PFSK-1 (cell line): Measurements from ENCODE around the gene CD72.

Experiments used
- POLR2AphosphoS5 ChIP-seq: IDR thresholded peaks from 2 replicates; pipeline ENCODE4 v1.6.1; 2012; ENCODE audit warnings: low read depth, mild to moderate bottlenecking, control low read depth, low read length, moderate library complexity
- SIN3A ChIP-seq: IDR thresholded peaks from 2 replicates; pipeline ENCODE4 v1.6.1; 2012; ENCODE audit warnings: mild to moderate bottlenecking, low read length, moderate library complexity, borderline replicate concordance; ENCODE audit not compliant: insufficient read depth
- TAF1 ChIP-seq: IDR thresholded peaks from 2 replicates; pipeline ENCODE4 v1.6.1; 2012; ENCODE audit warnings: low read length, control low read depth, borderline replicate concordance; ENCODE audit not compliant: insufficient read depth
- TF ChIP-seq, protein P1 (sequence below), 2 experiments: IDR thresholded peaks; 2 replicates each; pipeline versions ENCODE4 v1.6.1 to v1.8.0; 2011 to 2012; ENCODE audit warnings: low read depth in 2 of 2, low read length in 2 of 2, control low read depth in 1 of 2, inconsistent platforms in 1 of 2, mild to moderate bottlenecking in 1 of 2, moderate library complexity in 1 of 2; ENCODE audit not compliant: insufficient read depth in 1 of 2

DNA sequence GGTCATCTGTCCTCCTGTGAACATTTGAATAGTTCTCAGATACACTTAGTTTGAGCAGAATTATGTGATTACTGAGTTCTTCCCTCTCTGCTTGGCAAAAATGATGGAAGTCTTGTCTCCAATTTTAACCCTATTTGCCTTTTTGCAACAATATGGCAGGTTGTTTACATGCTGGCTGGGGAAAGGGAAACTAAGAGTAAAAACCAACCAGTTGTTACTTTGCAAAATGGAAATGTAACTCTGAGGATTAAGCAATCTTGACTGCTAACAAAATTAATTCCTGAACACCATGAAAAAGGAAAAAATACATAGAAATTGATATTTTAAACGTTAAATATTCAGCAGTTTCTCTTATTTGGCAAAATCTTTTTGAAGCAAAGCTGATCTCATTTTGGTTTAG lies 21.4 kb upstream of the CD72 start:
- TF ChIP-seq POLR2AphosphoS5 (no peak), TAF1 (no peak), SIN3A (no peak)
- TF ChIP-seq, protein P1, sequence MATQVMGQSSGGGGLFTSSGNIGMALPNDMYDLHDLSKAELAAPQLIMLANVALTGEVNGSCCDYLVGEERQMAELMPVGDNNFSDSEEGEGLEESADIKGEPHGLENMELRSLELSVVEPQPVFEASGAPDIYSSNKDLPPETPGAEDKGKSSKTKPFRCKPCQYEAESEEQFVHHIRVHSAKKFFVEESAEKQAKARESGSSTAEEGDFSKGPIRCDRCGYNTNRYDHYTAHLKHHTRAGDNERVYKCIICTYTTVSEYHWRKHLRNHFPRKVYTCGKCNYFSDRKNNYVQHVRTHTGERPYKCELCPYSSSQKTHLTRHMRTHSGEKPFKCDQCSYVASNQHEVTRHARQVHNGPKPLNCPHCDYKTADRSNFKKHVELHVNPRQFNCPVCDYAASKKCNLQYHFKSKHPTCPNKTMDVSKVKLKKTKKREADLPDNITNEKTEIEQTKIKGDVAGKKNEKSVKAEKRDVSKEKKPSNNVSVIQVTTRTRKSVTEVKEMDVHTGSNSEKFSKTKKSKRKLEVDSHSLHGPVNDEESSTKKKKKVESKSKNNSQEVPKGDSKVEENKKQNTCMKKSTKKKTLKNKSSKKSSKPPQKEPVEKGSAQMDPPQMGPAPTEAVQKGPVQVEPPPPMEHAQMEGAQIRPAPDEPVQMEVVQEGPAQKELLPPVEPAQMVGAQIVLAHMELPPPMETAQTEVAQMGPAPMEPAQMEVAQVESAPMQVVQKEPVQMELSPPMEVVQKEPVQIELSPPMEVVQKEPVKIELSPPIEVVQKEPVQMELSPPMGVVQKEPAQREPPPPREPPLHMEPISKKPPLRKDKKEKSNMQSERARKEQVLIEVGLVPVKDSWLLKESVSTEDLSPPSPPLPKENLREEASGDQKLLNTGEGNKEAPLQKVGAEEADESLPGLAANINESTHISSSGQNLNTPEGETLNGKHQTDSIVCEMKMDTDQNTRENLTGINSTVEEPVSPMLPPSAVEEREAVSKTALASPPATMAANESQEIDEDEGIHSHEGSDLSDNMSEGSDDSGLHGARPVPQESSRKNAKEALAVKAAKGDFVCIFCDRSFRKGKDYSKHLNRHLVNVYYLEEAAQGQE (IDR thresholded peaks at IDR 0.05; ENCODE audit: insufficient read depth in 1 of 2, low read depth in 2 of 2, low read length in 2 of 2), result no peak
